ENCODE measurements around the gene PRKCB. TPM values are rescaled to one million over a fixed set of nuclear protein-coding genes. Genes with fewer than 3 reads are reported as not detected.

The PRKCB gene
- total and polyA plus RNA-seq, 2 experiments from 2014 or later = 3.7 to 16.4 TPM

- Histone ChIP-seq H3K4me1 (ENCODE audit: insufficient read depth) (no peaks in the 10 kb centered on the region), H3K9me2 (ENCODE audit: insufficient read depth) (no peaks in the 10 kb centered on the region), H3K27me3 (ENCODE audit: insufficient read depth) (no peaks in the 10 kb centered on the region), H3K36me3 (ENCODE audit: insufficient read depth) (no peaks in the 10 kb centered on the region), H3K79me2 (replicated peaks; ENCODE audit: insufficient read depth) (no peaks in the 10 kb centered on the region), H3K4me3 (no peak overlapping the region), H3K4me2 (no peak overlapping the region), H3F3A (replicated peaks; ENCODE audit: low read depth) (no peaks in the 10 kb centered on the region), H3K27ac (ENCODE audit: low read depth) (no peak overlapping the region), H4K20me1 (replicated peaks; ENCODE audit: insufficient read depth) (no peaks in the 10 kb centered on the region; the same call in 1 of the 2 replicates), H2AFZ (no peak overlapping the region)
- Mint-ChIP-seq H3K27ac (no peak overlapping the region), H3K4me1 (no peaks in the 10 kb centered on the region), H3K36me3 (ENCODE audit: low read depth) (0 out of 3 replicates have a peak, but pooled peaks cover 2% of the 10 kb centered on the region), H3K9me3 (no peaks in the 10 kb centered on the region), H3K4me3 (no peak overlapping the region), H3K27me3 (ENCODE audit: insufficient read depth, low read depth, poor library complexity) (no peaks in the 10 kb centered on the region)
- ATAC-seq = no peak
- no peak for DNase-seq (ENCODE audit: low spot score)
- TF ChIP-seq EZH2 (IDR thresholded peaks at IDR 0.05; ENCODE audit: low read depth, unreplicated experiment) = no peak
- no peak for TF ChIP-seq ZNF462 (CRISPR knock-in tag; IDR thresholded peaks at IDR 0.05)
- TF ChIP-seq STAT1 (IDR thresholded peaks at IDR 0.05; ENCODE audit: unreplicated experiment) = no peak
- TF ChIP-seq, protein P1, sequence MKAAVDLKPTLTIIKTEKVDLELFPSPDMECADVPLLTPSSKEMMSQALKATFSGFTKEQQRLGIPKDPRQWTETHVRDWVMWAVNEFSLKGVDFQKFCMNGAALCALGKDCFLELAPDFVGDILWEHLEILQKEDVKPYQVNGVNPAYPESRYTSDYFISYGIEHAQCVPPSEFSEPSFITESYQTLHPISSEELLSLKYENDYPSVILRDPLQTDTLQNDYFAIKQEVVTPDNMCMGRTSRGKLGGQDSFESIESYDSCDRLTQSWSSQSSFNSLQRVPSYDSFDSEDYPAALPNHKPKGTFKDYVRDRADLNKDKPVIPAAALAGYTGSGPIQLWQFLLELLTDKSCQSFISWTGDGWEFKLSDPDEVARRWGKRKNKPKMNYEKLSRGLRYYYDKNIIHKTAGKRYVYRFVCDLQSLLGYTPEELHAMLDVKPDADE (IDR thresholded peaks at IDR 0.05) = no peak
- TF ChIP-seq NANOG (IDR thresholded peaks at IDR 0.05; ENCODE audit: borderline replicate concordance) = no peak
- no peak for TF ChIP-seq ZNF114 (CRISPR knock-in tag; IDR thresholded peaks at IDR 0.05)
- TF ChIP-seq, protein P2, sequence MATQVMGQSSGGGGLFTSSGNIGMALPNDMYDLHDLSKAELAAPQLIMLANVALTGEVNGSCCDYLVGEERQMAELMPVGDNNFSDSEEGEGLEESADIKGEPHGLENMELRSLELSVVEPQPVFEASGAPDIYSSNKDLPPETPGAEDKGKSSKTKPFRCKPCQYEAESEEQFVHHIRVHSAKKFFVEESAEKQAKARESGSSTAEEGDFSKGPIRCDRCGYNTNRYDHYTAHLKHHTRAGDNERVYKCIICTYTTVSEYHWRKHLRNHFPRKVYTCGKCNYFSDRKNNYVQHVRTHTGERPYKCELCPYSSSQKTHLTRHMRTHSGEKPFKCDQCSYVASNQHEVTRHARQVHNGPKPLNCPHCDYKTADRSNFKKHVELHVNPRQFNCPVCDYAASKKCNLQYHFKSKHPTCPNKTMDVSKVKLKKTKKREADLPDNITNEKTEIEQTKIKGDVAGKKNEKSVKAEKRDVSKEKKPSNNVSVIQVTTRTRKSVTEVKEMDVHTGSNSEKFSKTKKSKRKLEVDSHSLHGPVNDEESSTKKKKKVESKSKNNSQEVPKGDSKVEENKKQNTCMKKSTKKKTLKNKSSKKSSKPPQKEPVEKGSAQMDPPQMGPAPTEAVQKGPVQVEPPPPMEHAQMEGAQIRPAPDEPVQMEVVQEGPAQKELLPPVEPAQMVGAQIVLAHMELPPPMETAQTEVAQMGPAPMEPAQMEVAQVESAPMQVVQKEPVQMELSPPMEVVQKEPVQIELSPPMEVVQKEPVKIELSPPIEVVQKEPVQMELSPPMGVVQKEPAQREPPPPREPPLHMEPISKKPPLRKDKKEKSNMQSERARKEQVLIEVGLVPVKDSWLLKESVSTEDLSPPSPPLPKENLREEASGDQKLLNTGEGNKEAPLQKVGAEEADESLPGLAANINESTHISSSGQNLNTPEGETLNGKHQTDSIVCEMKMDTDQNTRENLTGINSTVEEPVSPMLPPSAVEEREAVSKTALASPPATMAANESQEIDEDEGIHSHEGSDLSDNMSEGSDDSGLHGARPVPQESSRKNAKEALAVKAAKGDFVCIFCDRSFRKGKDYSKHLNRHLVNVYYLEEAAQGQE (IDR thresholded peaks at IDR 0.05; ENCODE audit: unreplicated experiment) = no peak
- TF ChIP-seq POLR2AphosphoS5 (IDR thresholded peaks at IDR 0.05; ENCODE audit: low read depth) = no peak
- no peak for TF ChIP-seq ZNF331 (CRISPR knock-in tag; IDR thresholded peaks at IDR 0.05; ENCODE audit: low read depth)
- TF ChIP-seq EZH2phosphoT487 (IDR thresholded peaks at IDR 0.05; ENCODE audit: unreplicated experiment) = no peak
- TF ChIP-seq, protein P3, sequence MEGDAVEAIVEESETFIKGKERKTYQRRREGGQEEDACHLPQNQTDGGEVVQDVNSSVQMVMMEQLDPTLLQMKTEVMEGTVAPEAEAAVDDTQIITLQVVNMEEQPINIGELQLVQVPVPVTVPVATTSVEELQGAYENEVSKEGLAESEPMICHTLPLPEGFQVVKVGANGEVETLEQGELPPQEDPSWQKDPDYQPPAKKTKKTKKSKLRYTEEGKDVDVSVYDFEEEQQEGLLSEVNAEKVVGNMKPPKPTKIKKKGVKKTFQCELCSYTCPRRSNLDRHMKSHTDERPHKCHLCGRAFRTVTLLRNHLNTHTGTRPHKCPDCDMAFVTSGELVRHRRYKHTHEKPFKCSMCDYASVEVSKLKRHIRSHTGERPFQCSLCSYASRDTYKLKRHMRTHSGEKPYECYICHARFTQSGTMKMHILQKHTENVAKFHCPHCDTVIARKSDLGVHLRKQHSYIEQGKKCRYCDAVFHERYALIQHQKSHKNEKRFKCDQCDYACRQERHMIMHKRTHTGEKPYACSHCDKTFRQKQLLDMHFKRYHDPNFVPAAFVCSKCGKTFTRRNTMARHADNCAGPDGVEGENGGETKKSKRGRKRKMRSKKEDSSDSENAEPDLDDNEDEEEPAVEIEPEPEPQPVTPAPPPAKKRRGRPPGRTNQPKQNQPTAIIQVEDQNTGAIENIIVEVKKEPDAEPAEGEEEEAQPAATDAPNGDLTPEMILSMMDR (conservative IDR thresholded peaks at IDR 0.05; ENCODE audit: low read depth in 2 of 2) = no peak
These were observed 13.2 kb downstream of the PRKCB start for GRCh38 chr16:23848958-23849357.
